Dermis blood vessel endothelial cell (primary cell): ENCODE measurements around the gene KIAA1755. TPM values are rescaled to one million over a fixed set of nuclear protein-coding genes. Genes with fewer than 3 reads are reported as not detected.

Source experiments
- DNase-seq: peaks from one replicate; pipeline ENCODE4 v3.0.0; 2010
- total RNA-seq: library from RNA; depleted of rRNA; stranded (reverse); fragments of >200 nt; gene quantifications from 2 replicates; pipeline ENCODE4 v1.2.3, GENCODE V29; 2014

KIAA1755 gene
- total RNA-seq, 1 donor from 2014 or later, result 0.51 TPM

GRCh38 chr20:38179846-38180245 lies 80.7 kb downstream of the KIAA1755 start:
- DNase-seq, result no peak

GRCh38 chr20:38178581-38178980 lies 82.0 kb downstream of the KIAA1755 start:
- no peak for DNase-seq

GRCh38 chr20:38178065-38178491 lies 82.5 kb downstream of the KIAA1755 start:
- DNase-seq, result no peak

GRCh38 chr20:38177201-38177600 lies 83.3 kb downstream of the KIAA1755 start:
- no peak for DNase-seq

GRCh38 chr20:38175304-38176180 lies 85.0 kb downstream of the KIAA1755 start:
- no peak for DNase-seq

GRCh38 chr20:38173237-38174156 lies 87.0 kb downstream of the KIAA1755 start:
- DNase-seq, result peak; percentile 73

- DNase-seq, result no peak
Measured at GRCh38 chr20:38172408-38172807, 88.1 kb downstream of the KIAA1755 start.

GRCh38 chr20:38171675-38172043 lies 88.9 kb downstream of the KIAA1755 start:
- DNase-seq, result no peak

- DNase-seq, result no peak
Measured at GRCh38 chr20:38170826-38171674, 89.5 kb downstream of the KIAA1755 start.

GRCh38 chr20:38170219-38170825 lies 90.2 kb downstream of the KIAA1755 start:
- no peak for DNase-seq

GRCh38 chr20:38169636-38170193 lies 90.8 kb downstream of the KIAA1755 start:
- DNase-seq, result no peak

- DNase-seq, result peak; percentile 34
Measured at GRCh38 chr20:38168791-38169589, 91.5 kb downstream of the KIAA1755 start.

- peak; percentile 92 for DNase-seq
Measured at GRCh38 chr20:38167851-38168760, 92.4 kb downstream of the KIAA1755 start.

- no peak for DNase-seq
Measured at GRCh38 chr20:38167328-38167850, 93.1 kb downstream of the KIAA1755 start.

- DNase-seq, result no peak
Measured at GRCh38 chr20:38166703-38167233, 93.8 kb downstream of the KIAA1755 start.

- peak; percentile 59 for DNase-seq
Measured at GRCh38 chr20:38165966-38166702, 94.4 kb downstream of the KIAA1755 start.

GRCh38 chr20:38165089-38165965 lies 95.2 kb downstream of the KIAA1755 start, which contains the start of gene TGM2:
TGM2 (minus strand) TSS chr20:38165270; CDS start chr20:38165198, 72 bp downstream.
- peak; percentile 91 for DNase-seq
